HCT116 (cell line): Measurements from ENCODE around the gene ARHGAP31. TPM values are rescaled to one million over a fixed set of nuclear protein-coding genes. Genes with fewer than 3 reads are reported as not detected.

ENCODE experiments used
- ATAC-seq: fragments of 200-7000 bp; cut with Tn5 transposase; 2 replicates; pipeline ENCODE4 v1.9.1; 2020; ENCODE audit warnings: mild to moderate bottlenecking, moderate library complexity
- BruUV-seq: library from RNA; stranded (reverse); fragments of 400-500 nt; replicated peaks from 2 replicates; lab custom pipeline; 2021; lab: Mats Ljungman, UMichigan
- CTCF ChIA-PET: fragments of 300-600 bp; sonication (Branson Sonifier 250); formaldehyde crosslinking; loops from one replicate; lab custom pipeline; 2021; ENCODE audit warnings: antibody characterized with exemption; lab: Charles Lee
- POLR2A ChIA-PET: fragments of 300-600, 350-600 bp; sonication (Branson Sonifier 250); formaldehyde crosslinking; loops from one replicate; lab custom pipeline; 2021; ENCODE audit warnings: antibody characterized with exemption; lab: Charles Lee
- RAD21 ChIA-PET, 2 experiments: fragments of 300-600 bp; sonication (Branson Sonifier 250); formaldehyde crosslinking; loops; one replicate each; lab custom pipeline; 2023; ENCODE audit warnings: low total read pairs in 2 of 2; ENCODE audit not compliant: uncharacterized antibody in 2 of 2, unreplicated experiment in 2 of 2, low non-redundant PET in 1 of 2; lab: Charles Lee
- DNase-seq: peaks from one replicate; pipeline ENCODE4 v3.0.0-alpha.2; 2010; ENCODE audit warnings: low read depth, low spot score
- H2AFZ ChIP-seq: fragments of 200-600 bp; shearing (Covaris generic), sonication (generic); 2 replicates; pipeline ENCODE4 v1.6.1; 2017; ENCODE audit warnings: low read depth, mixed run types, mixed read lengths, antibody characterized with exemption, low read length; ENCODE audit not compliant: poor library complexity, severe bottlenecking
- H3K27ac ChIP-seq: 2 replicates; pipeline ENCODE4 v1.5.1; 2012; ENCODE audit warnings: low read depth, low read length
- H3K27me3 ChIP-seq: fragments of 200-600 bp; sonication (generic); 2 replicates; pipeline ENCODE4 v1.6.1; 2016; ENCODE audit warnings: mixed run types, low read length, mixed read lengths; ENCODE audit not compliant: insufficient read depth
- H3K36me3 ChIP-seq, 2 experiments: fragments of 200-500 bp in 1 of 2; fragments of 200-600 bp in 1 of 2; sonication (Bioruptor generic) in 1 of 2; sonication (generic) in 1 of 2; 2 replicates each; pipeline versions ENCODE4 v1.5.1 to v1.6.1; 2014 to 2016; ENCODE audit warnings: low read length in 2 of 2, inconsistent platforms in 1 of 2, mixed read lengths in 1 of 2, mixed run types in 1 of 2; ENCODE audit not compliant: insufficient read depth in 2 of 2, control insufficient read depth in 1 of 2
- H3K4me1 ChIP-seq, 2 experiments: fragments of 200-600 bp in 1 of 2; sonication (generic) in 1 of 2; 2 replicates each; pipeline versions ENCODE4 v1.5.1 to v1.6.1; 2012 to 2017; ENCODE audit warnings: low read length in 2 of 2, inconsistent platforms in 1 of 2, mild to moderate bottlenecking in 1 of 2, mixed read lengths in 1 of 2, mixed run types in 1 of 2, moderate library complexity in 1 of 2; ENCODE audit not compliant: insufficient read depth in 2 of 2, control insufficient read depth in 1 of 2
- H3K4me2 ChIP-seq: fragments of 200-600 bp; sonication (generic); 2 replicates; pipeline ENCODE4 v1.6.1; 2017; ENCODE audit warnings: mixed run types, low read length, mixed read lengths
- H3K4me3 ChIP-seq, 2 experiments: fragments of 200-600 bp in 1 of 2; sonication (generic) in 1 of 2; replicated peaks in 1 of 2; 2 replicates each; pipeline ENCODE4 v1.5.1; 2011 to 2016; ENCODE audit warnings: low read length in 2 of 2, control low read depth in 1 of 2, low read depth in 1 of 2, mild to moderate bottlenecking in 1 of 2, mixed read lengths in 1 of 2, mixed run types in 1 of 2
- H3K79me2 ChIP-seq: fragments of 200-600 bp; sonication (generic); 2 replicates; pipeline ENCODE4 v1.6.1; 2017; ENCODE audit warnings: mild to moderate bottlenecking, mixed run types, low read length, moderate library complexity, mixed read lengths; ENCODE audit not compliant: insufficient read depth
- H3K9ac ChIP-seq: fragments of 200-600 bp; sonication (generic); 2 replicates; pipeline ENCODE4 v1.6.1; 2016; ENCODE audit warnings: low read length, mixed read lengths
- H3K9me2 ChIP-seq: fragments of 200-600 bp; sonication (generic), shearing (Covaris generic); 2 replicates; pipeline ENCODE4 v1.6.1; 2017; ENCODE audit warnings: mixed run types, mild to moderate bottlenecking, moderate library complexity; ENCODE audit not compliant: insufficient read depth
- H3K9me3 ChIP-seq, 2 experiments: fragments of 200-500 bp in 1 of 2; fragments of 200-600 bp in 1 of 2; sonication (Bioruptor generic) in 1 of 2; sonication (generic) in 1 of 2; 2 replicates each; pipeline ENCODE4 v1.6.1; 2014 to 2017; ENCODE audit warnings: low read length in 2 of 2, mixed read lengths in 2 of 2, inconsistent platforms in 1 of 2, low read depth in 1 of 2, mild to moderate bottlenecking in 1 of 2, mixed run types in 1 of 2, moderate library complexity in 1 of 2; ENCODE audit not compliant: control insufficient read depth in 1 of 2, insufficient read depth in 1 of 2
- H4K20me1 ChIP-seq: fragments of 200-600 bp; sonication (generic), shearing (Covaris generic); 2 replicates; pipeline ENCODE4 v1.6.1; 2017; ENCODE audit warnings: mixed run types, mild to moderate bottlenecking, moderate library complexity; ENCODE audit not compliant: insufficient read depth
- ATF3 ChIP-seq: IDR thresholded peaks from 2 replicates; pipeline ENCODE4 v1.6.1; 2012
- CTCF ChIP-seq, 3 experiments: fragments of 200-600 bp in 1 of 3; sonication (generic) in 1 of 3; IDR thresholded peaks in 2 of 3; conservative IDR thresholded peaks in 1 of 3; 2 replicates each; pipeline ENCODE4 v1.5.1; 2012 to 2017; ENCODE audit warnings: low read depth in 2 of 3, low read length in 2 of 3, antibody characterized with exemption in 1 of 3, borderline replicate concordance in 1 of 3, control low read depth in 1 of 3, mild to moderate bottlenecking in 1 of 3, mixed read lengths in 1 of 3, mixed run types in 1 of 3, moderate library complexity in 1 of 3; ENCODE audit not compliant: insufficient read depth in 1 of 3
- POLR2AphosphoS5 ChIP-seq: IDR thresholded peaks from 2 replicates; pipeline ENCODE4 v1.6.1; 2011; ENCODE audit warnings: mild to moderate bottlenecking, low read depth, low read length, moderate library complexity
- RAD21 ChIP-seq: IDR thresholded peaks from 2 replicates; pipeline ENCODE4 v1.6.1; 2012; ENCODE audit warnings: low read depth, mild to moderate bottlenecking
- intact Hi-C: fragments of 100-400 bp; cut with micrococcal nuclease; formaldehyde crosslinking; loops from 2 replicates; pipeline ENCODE4 v1.10.0; 2022
- total RNA-seq: library from RNA; stranded (reverse); gene quantifications from one replicate; pipeline ENCODE4 v1.2.1, GENCODE V29; 2021; ENCODE audit not compliant: unreplicated experiment

Gene ARHGAP31
- total RNA-seq, 1 experiment from 2014 or later = 0.93 TPM

GRCh38 chr3:119293105-119293870 is 895 bp upstream of the ARHGAP31 start:
- DNase-seq = no peak
- ChIA-PET POLR2A (no interaction called here), RAD21 (no interaction called here), CTCF (no interaction called here)
- H3K4me2 ChIP-seq = peak overlapping the region; percentile 98
- no peaks in the 10 kb centered on the region for H4K20me1 ChIP-seq
- BruUV-seq = no TSS peak
- H3K9ac ChIP-seq = peak overlapping the region; percentile 53; the same call in 1 of the 2 replicates
- peak overlapping the region; percentile 86 for H2AFZ ChIP-seq
- H3K36me3 ChIP-seq = no peaks in the 10 kb centered on the region
- no peaks in the 10 kb centered on the region for H3K79me2 ChIP-seq
- H3K27ac ChIP-seq = no peak overlapping the region
- intact Hi-C loops = no loop called here
- peaks cover 4 to 16% of the 10 kb centered on the region in 2 experiments; a peak in 2 of 4 replicates for H3K4me1 ChIP-seq
- H3K9me2 ChIP-seq = no peaks in the 10 kb centered on the region
- peak overlapping the region; percentile 66 to 68 for H3K4me3 ChIP-seq
- no peaks in the 10 kb centered on the region for H3K27me3 ChIP-seq
- peak; percentile 55; the same call in 1 of the 2 replicates for ATAC-seq
- H3K9me3 ChIP-seq = no peaks in the 10 kb centered on the region
- no peak for TF ChIP-seq RAD21
- no peak for TF ChIP-seq ATF3
- no peak for TF ChIP-seq POLR2AphosphoS5
- no peak for TF ChIP-seq CTCF (IDR thresholded peaks at IDR 0.05 in 2 of 3, conservative IDR thresholded peaks at IDR 0.05 in 1 of 3; ENCODE audit: borderline replicate concordance in 1 of 3, insufficient read depth in 1 of 3, low read depth in 2 of 3, low read length in 2 of 3)
